GM21447 (cell line): ENCODE data around the gene BEAN1.
"Not testable (repeated sequence)": the region's sequence is repeated elsewhere in the genome, so short reads cannot be mapped to it uniquely, and the experiment has no call there.

Source experiments
- ATAC-seq: cut with Tn5 transposase; IDR thresholded peaks from one replicate; pipeline ENCODE4 v1.9.1; 2021; ENCODE audit not compliant: unreplicated experiment

Gene BEAN1

DNA sequence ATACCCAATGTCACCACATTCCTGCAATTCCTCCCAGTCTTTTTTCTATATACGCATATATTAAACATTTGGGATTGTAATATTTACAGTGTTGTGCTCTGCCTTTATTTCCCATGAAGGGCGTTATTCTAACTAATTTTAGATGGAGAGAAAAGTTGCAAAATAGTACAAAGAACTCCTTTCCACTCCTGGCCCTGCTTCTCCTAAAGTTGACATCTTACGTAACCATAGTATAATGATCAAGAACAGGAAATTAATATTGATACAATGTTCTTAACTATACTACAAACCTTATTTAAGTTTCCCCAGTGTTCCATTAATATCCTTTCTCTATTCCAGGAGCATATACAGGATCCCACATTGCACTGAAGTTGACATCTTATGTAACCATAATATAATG, 76.5 kb downstream of the BEAN1 start:
- no peak for ATAC-seq

DNA sequence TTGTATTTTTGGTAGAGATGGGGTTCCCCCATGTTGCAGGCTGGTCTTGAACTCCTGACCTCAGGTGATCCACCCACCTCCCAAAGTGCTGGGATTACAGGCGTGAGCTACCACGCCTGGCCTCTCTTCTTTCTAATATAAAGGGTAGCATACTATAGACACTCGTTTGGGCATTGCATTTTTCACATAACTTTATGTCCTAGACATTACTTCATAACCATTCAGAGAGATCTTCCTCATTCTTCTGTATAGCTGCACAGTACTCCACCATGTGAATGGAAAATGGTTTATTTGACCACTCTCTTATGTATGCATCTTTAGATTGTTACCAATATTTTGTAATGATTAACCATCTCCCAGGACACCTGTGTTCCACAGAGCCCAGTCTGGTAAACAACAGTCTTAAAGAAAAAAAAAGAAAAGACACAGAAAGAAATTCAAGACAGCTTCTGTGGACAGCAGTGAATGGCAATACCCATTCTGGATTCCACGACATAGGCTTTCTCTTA, 80.7 kb downstream of the BEAN1 start:
- ATAC-seq, result no peak

DNA sequence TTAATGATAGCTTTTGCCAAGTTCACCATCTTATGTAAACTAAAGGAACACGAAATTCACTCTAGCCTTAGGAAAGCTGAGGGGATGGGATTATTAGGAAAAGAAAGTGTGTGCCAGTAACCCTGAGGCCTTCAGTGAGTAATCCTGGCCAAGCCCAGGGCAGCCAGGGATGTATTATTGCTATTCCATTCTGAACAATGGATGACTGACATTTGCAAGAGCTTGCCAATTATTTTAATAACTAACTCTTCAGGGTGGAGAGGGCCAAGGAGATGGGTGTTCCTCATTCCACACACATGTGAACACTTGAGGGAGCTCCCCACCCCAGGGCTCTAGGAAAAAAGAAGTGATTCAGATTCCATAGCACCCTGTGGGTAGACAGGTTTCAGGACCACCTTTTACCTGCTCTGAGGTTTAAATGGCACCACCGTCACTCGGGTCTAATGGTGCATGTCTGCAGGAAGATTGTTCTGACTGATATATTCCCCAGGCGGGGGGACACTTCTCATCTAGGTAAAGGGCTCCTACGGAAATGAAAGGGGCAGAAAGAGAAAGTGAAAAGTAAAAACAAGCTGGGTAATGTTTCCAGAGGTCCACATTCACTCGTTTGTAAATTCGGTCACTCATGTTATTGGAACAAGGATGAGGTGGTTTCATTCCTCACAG, 81.3 kb downstream of the BEAN1 start:
- ATAC-seq, result no peak

DNA sequence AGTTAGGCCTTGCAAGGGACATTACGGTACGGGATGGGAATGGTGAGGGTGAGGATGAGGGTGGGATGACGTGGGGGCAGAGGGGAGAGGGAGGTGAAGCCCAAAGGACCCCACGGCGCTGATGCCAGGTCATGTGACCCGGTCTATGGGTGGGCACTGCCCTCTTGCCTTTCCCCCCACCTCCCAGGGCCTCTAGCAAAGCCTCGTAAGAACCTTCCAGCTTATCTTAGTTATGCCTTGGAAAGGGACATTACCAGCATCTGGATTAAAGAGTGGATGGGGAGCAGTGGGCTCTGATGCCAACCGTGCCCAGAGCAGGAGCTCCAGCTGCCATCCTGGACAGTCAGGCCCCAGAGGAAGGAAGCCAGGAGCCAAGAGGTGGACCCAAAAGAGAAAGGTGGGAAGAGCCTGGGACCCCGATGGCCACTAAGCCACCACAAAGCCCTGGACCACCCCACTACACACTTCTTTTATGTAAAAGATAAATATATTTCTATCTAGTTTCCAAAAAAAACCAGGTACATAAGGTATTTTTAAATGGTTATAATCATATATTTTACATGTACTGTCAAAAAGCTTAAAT, 81.9 kb downstream of the BEAN1 start:
- no peak for ATAC-seq

DNA sequence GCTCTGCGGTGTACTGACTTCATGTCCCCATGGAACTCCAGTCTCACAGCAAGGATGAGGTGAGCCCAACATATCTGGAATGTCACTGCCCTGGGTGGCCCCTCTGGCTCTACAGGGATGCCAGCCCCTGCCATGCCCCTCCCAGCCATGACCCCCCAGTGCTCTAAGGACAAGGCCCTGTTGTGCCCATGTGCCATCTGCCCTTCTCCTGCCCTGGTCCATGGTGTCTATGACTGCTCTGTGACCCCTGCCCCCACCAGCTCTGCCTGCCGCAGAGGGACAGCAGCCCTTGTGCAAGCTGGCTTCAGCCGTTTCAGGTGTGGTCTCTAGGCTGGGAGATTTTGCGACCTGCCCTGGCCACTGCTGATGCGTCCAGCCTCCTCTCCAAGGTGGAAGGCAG, 82.5 kb downstream of the BEAN1 start:
- no peak for ATAC-seq

DNA sequence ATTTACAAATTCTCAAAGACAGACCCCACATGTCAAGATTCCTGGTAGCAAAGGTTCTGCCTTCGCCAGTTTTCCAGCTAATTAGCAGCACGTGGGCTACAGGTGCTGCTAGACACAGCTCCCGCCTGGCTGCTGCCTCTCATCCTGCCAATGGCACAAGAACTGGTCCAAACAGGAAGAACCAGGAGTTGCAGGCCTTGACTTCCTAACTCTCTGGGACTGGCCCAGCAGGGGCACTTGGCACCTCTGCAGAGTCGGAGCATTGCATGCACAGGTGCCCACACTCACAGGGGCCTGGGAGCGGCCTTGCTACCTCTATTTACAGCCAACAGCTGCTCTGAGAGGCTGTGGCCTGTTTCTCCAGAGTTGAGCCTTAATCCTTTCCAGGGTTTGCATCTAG, 83.2 kb downstream of the BEAN1 start:
- no peak for ATAC-seq

DNA sequence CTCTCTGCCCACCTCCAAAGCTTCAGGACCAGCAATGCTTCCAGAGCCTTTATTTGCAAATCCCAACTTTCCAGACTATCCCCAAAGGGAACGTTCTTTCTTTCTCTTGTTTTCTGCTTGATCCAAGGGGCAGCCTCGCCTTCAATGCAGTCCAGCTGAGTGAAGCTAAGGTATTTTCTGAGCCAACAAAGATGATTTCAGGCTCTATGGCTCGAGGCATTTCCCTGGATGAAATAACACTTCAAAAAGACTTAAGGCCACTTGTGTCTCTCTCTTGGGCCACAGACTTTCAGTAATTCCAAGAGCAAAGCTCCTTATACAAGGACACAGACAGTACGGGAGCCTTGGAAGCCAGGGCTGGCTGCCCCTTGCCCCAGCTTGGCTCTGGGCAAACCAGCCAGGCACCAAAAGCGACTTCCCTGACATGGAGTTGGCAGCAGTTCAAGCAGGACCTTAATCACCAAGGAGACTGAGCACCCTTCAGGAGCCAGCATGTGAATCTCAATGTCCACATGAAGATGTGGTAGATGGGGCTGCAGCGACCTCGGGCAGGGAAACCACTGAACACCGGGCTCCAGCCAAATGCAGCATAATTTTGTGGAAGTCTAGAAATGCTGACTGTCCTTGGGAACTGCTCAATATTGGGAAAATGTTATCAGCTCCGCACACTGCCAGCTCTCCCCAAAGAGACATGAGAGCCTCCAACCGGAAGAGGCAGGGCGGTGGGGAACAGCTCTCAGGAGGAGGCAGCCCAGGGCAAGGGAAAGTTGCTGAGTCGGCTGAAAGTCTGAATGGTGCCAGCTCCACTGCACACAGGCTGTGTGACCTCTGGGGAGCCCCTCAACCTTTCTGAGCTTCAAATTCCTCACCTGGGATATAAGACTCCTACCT, 83.9 kb downstream of the BEAN1 start:
- no peak for ATAC-seq

DNA sequence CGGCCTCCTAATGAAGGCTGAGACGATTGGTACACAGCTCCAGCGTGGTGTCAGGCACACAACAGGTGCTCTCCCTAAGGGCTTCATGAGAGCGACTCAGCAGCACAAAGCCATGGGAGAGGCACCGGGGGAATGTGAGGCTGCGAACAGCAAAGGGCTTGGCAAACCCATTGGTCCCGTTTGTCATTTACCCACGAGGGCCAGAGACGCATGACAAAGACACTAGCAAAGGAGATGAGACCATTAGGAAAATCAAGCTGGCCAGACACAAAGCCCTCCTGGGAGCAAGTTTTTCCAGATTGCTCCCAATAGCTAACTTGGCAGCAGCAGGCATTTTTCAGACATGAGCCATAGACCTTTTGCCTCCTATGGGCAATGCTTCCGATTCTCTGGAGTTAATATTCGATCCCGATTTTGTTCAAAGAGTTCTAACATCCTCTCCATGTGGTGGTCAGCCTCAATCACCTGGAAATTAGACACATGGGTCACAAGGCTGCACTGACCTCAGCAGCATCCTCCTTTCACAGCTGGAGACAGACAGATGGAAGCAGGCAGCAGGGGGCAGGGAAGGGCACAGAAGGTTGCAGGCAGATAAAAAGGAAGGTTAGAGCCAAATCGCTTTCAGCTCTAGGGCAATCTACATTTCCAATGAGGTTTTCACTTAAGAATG, 84.6 kb downstream of the BEAN1 start:
- ATAC-seq, result no peak

DNA sequence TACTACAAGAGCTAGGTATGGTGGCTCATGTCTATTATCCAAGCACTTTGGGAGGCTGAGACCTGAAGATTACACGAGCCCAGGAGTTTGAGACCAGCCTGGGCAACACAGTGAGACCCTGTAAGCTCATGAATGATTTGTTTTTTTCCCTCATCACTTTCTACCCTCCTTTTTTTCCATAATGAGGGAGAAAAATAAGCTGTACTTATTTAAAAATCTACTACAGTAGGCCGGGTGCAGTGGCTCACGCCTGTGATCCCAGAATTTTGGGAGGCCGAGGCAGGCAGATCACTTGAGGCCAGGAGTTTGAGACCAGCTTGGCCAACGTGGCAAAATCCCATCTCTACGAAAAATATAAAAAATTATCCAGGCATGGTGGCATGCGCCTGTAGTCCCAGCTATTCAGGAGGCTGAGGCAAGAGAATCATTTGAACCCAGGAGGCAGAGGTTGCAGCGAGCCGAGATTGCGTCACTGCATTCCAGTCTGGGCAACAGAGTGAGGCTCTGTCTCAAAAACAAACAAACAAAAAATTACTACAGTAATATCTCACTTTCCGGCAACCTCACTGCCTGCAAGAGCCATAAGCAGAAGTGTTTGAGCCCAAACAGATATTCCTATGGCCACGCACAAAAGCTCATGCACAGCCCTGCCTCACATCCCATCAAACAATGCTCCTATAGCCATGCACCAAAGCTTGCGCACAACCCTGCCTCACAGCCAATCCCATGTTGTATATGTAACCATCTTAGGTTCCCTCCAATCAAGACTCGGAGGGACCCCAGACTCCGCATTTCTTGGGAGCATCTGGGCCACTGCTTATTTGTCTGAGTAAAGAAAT, 85.4 kb downstream of the BEAN1 start:
- ATAC-seq, result no peak

DNA sequence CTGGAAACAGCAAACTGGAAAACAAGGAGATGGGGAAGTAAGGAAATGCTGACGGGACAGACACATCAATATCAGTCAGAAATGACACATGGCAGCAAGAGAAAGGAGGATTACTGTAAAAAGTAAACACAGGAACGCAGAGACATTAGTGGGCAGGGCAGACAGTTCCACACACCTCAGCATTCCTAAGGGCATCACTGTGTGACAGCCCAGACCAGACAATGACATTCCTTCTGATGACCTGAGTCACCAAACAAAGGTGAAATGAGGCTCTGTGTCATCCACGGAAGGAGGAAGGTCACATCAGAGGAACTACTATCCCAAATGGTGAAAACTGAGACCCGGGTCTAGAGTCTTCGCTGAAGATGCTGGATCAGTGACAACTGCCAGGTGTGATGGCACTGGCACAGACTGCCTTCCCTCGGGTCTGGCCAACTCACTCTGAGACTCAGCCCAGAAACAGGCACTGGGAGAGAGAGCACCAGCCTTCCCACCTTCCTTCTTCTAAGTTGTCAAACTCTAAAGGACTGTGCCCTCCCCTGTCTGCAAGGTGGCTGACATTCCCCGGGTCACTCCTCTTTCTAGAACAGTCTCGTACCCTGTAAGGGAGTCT, 86.1 kb downstream of the BEAN1 start:
- no peak for ATAC-seq

DNA sequence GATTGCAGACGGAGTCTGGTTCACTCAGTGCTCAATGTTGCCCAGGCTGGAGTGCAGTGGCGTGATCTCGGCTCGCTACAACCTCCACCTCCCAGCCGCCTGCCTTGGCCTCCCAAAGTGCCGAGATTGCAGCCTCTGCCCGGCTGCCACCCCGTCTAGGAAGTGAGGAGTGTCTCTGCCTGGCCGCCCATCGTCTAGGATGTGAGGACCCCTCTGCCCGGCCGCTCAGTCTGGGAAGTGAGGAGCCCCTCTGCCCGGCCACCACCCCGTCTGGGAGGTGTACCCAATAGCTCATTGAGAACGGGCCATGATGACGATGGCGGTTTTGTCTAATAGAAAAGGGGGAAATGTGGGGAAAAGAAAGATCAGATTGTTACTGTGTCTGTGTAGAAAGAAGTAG, 87.3 kb downstream of the BEAN1 start:
- not testable (repeated sequence) for ATAC-seq

DNA sequence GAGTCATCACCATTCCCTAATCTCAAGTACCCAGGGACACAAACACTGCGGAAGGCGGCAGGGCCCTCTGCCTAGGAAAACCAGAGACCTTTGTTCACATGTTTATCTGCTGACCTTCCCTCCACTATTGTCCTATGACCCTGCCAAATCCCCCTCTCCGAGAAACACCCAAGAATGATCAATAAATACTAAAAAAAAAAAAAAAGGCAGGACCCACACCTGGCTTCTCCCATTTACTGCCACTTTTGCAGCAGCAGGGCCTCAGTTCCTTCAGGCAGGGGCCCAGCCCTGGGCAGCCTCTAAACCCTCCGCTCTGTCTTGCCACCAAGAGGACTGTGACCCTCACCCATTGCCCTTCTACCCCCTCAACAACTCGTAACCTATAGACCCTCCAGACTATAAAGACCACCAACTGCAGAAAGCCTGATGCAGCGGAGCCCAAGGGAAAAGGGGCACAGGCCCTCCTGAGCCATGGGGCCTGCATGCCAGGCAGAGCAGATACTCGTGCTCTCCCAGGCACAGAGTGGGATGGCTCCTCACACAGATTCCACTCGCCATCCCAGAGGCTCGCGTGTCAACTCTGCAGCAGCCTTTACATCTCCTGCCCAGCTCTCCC, 88.0 kb downstream of the BEAN1 start:
- not testable (repeated sequence) for ATAC-seq

DNA sequence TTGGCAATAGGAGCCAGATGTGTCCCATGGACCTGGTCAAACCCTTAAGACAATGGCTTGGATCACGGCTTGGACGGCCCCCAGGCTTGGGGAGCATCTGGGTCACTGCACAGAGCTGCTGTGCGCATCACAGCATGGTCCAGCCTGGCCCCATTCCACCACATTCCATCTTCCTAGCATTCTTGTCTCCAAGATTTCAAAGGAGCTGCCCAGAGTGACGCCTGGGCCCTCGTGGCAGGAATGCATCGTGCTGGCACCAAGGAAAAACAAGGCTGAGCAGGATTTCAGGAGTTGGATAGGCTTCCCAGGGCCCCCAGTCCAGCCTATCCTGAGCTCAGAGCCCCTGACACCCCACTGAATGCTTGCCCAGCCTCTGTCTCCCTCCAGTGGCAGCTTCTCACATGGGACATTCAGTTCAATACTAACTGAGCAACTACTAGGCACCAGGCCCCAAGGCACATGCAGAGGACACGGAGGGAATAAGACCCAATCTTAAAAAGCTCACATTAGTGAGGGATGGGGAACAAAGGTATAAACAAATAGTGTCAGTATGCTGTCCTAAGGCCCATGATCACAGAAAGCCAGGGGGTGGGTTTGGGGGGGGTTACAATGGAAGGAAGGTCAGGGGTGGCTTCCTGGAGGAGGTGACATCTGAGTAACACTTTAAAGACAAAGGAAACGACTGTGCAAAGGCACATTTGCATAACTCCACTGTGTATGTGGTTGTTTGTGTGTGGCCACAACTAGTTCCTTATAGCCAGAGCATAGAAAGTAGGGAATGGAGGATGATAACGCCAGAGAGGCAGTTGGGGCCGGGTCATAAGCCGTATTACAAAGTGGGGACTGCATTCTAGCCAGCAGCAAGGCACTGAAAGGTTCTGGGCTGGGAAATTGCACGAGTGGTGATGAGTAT, 88.8 kb downstream of the BEAN1 start:
- no peak for ATAC-seq

DNA sequence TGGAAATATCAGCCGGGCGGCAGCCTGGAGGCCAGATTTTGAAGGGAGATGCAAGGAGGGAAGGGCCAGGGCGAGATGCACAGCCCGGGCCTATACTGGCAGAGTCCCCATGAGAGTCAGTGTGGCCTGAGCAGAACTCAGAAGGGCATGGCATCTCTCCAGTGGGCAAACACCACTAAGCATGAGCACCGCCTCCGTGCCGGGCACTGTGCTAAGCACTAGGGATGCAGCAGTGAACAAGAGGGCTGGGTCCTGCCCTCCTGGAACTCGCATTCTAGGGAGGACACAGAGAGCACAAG, 89.4 kb downstream of the BEAN1 start:
- ATAC-seq, result no peak

DNA sequence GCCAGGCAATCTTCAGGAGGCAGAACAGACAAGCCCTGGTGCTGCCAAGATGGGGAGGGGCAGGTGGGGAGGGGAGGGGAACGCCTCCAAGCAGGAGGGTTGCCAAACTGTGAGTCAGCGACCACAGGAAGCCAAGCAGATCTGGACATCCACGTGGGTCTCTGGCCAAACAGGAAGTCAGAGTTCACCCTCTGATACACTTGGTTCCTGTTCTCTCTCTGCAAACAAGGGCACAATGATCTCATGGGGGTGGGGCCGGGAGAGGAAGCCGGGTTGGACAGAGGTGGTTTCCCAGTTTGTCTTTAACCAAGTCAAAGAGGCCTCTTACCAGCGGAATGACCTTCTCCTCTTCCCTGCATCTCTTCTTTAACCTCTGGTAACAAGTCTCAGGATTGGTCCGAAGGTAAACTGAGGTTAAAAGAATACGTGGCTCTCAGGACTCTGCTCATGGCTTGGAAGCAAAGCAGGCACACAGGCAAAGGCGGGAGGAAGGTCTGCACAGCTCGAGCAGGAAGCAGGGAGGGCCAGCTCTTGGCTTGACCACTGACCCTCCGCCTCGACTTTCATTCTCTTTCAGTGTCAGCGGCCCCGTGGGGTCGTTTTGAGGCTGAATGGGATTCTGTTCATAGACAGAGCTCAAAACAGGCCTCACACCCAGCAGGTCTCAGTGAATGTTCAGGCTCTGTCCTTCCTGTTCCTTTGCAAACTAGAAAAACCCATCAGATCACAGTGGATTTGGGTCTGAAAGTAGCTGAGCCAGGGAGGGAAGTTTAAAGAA, 89.9 kb downstream of the BEAN1 start:
- ATAC-seq, result peak; percentile 97

DNA sequence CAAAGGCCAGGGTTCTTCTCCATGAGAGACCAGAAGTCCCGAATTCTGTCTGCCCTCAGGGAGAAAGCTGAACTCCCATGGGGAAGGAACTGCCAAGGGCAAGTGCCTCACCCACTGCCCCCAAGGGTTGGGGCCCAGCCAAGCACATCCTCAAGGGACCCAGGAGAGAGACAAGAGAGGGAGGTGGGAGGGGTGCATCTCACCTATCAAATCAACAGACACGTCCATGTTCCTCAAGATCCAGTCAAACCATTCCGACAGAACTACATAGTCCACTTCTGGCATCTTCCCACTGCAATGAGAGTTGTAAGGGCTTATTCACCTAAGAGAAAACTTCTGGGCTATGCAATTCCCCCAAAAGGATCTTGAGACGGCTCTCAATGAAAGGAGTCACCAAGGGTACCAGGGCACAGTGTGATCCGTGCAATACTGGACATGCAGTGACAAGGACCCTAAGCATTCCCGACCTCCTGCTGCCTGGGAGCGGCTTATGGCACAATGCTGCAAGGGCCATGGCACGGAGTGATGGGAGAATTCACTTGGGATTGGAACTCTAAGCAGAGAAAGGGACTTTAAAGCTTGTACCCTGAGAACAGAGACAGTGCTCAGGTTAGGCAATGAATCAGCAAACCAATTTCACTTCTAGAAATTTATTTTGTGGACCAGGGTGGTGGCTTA, 90.6 kb downstream of the BEAN1 start:
- no peak for ATAC-seq
